GM19240 (cell line): ENCODE measurements around the gene PKHD1.

ENCODE experiments used
- DNase-seq: peaks from one replicate; pipeline ENCODE4 v3.0.0; 2011; ENCODE audit warnings: low spot score; ENCODE audit not compliant: insufficient read length

The PKHD1 gene

DNA sequence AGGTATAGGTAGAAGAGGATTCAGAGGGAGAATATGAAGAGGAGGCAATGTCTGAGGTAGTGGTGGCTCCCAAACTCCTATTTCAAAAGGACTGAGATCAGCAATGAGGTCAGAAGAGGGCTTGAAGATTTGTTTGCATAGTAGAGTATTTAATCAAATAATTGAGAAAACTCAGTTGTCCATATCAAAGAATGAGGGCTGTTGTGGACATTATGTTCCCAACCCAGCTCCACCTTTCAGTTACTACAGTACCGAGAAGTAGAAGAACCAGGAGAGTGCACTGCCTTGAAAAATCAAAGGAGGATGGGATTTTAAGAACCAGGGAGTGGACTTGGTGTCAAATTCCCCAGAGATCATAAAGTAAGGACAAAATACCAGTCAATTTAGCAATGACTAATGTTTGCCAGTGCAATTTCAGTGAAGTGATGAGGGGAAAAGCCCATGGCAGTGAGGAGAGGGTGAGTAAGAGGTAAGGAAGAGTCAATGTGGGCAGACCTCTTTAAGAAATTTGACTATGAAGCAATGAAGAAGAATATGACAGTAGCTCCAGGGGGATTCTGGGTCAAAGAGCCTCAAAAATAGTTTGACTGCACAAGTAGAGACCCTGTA, 382.4 kb downstream of the PKHD1 start:
- no peak for DNase-seq

DNA sequence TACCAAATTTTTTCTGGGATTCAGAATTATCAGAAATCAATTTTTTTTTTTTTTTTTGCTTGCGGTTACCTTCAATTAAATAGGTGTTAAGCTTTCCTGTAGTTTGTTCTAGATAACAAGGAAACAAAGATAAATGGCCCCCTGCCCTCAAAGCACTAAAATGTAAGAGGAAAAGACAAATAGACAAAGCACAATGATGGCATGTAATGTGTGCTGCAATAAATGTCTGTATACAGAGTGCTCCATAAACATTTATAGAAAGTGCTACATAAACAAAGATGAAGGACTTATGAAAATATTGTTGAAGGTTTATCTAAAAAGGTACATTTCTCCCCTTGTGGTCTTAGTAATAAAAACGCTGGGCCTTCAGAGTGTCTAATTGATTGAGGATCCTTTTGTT, 384.6 kb downstream of the PKHD1 start:
- no peak for DNase-seq

DNA sequence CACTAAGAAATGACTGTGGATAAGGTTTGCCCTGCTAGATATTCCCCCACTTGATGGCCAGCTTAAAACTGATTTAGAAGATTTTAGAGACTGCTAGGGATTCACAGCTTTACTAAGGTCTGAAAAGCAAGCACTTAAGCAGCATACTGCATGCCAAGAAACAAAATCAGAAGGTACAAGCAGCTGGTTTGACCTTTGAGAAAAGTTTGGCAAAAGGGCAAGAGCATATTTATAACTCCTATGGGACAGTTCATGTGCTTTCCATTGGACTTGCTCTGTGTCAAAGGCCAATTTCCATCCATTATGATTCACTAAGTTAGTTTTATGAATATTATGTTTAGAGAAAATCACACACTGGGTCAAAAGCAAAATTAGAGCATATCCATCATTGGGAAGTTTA, 402.8 kb downstream of the PKHD1 start:
- DNase-seq, result no peak

DNA sequence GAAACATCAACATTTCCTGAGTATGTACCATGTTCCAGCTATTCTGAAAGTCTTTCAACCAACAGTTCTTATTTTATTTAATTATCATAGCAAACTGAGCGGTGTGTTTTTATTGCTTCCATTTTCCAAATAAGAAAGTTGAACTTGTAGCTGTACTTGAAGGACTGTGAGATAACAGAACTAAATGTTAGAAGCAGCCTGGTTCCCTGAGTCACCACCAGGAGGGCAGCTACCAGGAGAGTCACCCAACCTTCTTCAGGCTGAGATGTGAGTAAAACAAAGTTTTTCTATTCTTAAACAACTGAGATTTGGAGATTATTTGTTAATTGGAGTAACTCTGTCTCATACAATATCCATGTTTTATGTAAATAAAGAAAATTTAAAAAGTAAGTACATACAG, 403.4 kb downstream of the PKHD1 start:
- no peak for DNase-seq

DNA sequence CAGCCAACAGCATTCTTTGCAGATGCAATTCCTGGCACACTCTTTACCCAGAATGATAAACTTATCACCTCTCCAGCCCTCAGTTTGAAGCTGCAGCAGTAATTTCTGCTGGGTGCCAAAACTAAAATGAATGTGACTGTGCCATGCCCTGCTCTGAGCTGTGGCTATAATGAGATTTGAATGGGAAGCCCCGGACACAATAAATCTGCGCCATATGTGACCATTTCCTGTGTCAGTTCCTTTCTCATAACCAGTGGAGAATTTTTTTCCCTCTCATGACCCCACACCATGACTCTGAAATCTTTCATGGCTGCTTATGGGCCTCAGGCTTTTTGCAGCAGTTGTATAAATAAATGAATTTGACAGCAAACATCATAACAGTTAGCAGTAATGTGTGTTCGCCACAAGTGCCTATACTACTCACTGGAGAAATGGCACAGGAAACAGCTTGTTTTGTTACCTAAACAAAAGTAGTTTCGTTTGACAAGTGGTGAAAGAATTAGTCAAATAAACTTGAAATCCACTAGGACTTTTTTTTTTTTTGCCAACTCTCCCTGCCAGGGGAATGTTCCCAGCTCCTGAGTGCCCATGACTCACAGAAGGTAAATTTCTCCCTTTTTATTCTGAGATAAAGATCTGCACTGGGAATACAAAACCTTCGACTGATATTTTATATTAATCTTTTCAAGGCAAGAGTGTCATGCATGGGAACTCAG, 408.4 kb downstream of the PKHD1 start:
- DNase-seq, result no peak

DNA sequence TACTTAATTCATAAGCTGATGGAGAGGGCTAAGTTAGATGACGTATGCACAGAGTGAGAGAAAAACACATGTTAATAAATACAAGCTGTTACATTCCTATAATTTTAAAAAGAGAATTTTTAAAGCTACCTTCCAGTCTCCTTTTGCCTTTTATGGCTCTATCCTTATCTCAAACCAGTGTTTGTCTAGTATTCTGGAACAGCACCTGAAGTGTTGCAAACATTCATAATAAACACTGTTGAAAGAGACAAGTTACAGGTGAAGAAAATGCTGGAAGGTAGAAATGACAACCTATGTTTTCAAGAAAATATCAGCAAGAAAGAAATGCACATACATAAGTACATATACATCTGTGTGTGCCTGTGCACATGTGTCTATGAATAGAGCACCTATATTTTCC, 409.1 kb downstream of the PKHD1 start:
- no peak for DNase-seq

DNA sequence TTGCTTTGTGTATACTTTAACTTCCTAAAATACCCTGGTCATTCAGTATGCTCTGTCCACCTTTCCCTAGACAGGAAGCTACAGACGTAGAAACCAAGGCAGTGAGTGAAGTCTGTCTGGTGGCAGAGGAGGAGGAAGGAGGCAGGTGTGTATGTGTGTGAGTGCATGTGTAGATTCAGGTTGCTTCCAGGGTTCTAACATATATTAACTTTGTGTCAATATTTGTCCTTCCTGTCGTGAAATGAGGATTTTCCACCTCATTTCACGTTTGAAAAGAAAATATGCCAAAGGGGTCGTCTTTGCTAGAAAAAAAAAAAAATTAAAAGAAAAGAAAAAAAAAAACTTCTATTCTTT, 411.5 kb downstream of the PKHD1 start:
- no peak for DNase-seq

DNA sequence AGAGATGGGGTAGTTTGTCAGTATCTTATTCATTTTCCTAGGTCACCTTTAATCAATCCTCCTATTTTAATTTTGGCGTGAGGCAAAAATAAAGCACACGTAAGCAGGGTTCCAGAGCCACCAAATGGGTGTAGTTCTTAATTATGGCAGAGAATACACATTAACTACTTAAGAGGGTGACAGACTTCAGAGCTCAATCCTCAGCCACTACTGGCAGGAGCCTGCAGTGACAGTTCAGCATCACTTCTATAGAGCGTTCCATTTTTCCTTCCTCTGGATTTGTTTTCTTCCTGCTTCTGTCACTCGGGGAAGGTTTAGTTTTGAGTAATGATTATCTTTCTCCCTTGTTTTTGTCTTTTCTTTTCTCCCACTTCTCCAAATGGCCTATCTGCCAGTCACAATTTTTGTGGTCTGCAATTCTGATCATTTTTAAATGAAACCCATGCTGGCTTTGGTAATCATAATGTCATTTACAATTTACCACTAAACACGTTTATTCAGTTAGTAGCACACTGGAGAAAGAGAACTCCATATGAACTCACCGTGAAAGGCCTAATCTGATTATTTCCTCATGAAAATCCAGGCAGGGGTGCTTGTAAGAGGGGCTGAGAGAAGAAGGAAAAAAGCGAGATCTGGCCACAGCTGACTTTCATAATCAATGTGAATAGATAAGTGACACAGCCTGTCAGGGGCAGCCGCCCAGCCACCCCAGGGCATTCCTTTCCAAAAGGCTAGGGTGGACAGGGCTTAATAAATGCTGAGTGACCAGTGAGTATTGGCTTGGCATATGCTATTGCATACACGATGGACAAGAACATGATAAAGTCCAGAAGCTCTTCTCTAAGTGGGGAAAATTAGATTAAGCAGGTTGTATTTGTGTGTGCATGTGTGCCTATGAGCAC, 412.1 kb downstream of the PKHD1 start:
- DNase-seq, result no peak

DNA sequence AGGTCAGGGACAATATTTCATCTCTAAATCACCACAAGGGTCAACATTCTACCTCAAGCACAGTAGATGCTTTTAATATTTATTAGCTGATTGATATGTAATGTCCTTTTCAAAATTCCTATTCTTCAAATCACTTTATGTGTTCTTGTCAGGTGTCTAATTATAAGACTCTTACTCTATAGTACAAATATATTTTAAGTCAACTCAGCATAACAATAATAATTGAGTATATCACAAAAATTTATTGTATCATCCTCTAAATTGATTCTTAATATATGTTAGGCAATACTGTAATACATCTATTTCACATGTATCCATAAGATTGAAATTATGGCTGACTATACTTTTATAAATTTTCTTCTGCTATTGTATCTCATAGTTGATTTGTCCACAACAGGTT, 423.9 kb downstream of the PKHD1 start:
- DNase-seq, result no peak

DNA sequence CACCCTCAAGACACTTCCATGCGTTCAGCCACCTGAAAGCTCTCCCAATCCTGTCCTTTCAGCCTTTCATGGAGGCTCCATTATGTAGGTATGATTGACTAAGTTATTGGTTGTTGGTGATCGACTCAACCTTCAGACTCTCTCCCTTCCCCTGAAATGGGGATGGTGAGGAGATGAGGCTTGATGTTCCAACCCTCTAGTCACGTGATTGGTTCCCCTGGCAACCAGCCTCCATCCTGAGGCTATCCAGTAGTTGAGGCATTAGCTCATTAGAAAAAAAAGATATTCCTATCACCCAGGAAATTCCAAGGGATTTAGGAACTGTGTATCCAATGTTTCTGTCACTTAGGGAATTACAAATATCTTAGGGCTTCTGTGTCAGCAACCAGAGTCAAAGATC, 426.6 kb downstream of the PKHD1 start:
- no peak for DNase-seq

DNA sequence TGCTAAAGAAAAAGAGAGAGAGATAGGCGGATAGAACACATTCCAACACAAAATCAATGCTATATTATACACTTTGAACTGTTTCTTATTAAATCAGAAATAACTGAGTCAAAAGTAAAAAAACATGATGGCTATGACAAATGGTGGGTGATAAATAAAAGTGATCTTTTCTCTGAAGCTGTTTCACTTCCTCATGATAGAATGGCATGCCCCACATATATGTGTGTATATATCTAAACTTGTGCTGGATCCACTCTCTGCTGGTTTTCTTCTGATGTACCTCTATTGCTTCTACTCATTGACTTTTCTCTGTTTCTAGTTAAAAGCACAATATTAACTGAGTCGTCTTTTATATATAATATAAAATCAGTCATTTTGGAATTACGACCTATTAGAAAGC, 429.9 kb downstream of the PKHD1 start:
- DNase-seq, result no peak

DNA sequence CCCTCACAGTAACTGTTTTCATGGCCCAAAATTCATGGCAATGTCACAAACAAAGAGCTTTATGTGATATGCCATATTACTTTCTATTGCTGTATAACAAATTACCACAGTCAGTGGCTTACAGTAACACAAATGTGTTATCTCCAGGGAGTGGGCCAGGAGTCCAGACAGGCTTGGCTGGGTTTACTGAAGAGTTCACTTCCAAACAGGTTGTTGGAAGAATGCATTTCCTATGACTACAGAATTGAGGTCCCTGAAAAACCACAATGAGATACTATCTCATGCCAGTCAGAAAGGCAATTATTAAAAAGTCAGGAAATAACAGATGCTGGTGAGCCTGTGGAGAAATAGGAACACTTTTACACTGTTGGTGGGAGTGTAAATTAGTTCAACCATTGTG, 431.9 kb downstream of the PKHD1 start:
- DNase-seq, result no peak

DNA sequence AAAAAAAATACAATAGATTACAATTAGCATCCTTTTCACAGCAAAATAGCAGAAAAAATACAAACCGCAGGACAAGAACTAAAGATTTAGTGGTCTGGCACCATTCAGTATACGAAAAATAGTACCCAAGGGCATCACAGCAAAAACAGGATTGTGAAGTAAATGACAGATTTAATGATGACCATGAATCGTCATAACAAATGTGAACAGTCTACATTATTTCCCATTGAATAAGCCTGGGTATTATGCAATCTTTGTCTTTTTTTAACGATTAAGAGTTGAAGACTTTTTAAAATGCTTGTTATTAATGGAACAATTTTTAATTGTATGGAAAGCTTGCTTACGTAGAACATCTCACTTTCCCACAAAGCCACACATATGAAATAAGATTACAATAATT, 432.8 kb downstream of the PKHD1 start:
- no peak for DNase-seq

DNA sequence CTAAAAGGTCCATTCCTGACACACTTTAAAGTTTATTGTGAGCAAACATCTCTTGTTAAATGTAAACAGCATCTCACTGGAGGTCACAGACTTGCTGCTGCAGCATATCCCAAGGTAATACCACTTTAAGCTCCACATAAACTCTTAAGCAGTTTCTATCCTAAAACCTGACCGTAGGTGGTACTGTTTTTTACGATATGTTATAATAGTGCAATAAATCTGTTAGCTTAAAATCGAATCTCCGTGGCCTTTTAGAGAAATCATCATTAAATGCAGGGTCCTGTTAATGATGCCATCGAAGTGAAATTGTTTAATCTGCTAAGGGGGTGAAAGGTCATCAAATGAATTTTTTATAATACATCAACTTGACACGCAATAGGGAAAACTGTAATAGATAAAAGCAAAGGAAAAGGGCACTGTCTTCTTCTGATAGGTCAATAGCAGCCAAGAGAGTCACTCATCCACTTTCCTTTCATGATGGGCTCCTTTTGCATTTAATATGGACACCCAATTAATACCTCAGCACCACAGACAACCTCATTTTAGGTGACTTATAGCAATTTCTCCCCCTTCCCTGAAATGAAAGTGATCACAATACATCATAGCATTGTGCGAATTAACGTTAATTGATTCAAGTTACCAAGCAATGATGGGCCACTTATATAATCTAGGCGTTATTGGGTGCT, 436.1 kb downstream of the PKHD1 start:
- DNase-seq, result no peak

DNA sequence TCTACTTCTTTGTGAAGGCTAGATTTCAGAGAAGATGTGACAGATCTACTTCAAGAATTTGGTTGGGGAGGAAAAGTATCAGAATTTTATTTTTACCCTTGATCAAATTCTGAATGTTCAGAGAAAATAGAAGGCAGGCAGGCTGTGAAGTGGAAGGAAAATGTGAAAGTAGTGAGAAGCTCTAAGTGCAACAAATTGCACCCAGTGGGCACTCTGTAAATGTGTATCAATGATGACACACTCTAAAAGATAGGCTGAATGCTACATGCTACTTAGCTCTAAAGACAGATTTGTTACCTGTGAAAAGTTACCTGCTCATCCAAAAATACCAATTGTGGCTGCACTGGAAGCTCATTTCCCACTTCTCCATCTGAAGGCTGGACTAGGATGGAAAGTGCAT, 438.6 kb downstream of the PKHD1 start:
- no peak for DNase-seq

DNA sequence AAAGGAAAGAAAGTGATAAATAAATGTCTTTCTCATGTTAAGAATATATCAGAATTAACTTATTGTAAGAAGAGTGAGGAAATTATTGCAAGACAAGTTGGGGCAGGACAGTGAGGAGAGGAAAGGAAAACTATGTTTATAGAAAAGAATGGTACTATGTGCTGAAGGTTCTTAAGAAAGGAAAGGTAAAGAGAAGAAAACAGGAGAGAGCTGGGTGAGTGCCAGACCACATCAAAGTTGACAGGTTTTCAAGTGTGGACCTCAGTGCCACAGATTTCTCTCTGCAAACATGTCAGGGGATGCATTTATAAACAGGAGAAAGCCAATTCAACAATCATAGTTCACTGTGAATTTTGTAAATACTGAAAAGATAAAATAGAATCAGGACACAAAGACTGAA, 439.2 kb downstream of the PKHD1 start:
- DNase-seq, result no peak

DNA sequence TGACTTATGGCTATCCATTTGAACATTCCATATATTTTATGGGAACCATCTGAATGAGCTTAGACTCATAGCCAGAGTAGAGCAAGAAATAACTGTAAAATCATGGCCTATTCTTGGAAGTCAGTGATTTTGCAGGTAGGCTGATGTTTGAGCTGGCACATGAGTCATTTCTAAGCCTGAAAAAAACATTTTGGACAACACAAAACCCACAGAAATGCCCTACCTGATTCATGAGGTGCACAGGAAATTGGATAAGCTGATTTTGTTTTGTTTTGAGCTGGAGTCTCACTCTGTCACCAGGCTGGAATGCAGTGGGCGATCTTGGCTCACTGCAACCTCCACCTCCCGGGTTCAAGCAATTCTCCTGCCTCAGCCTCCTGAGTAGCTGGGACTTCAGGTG, 443.0 kb downstream of the PKHD1 start:
- DNase-seq, result no peak

DNA sequence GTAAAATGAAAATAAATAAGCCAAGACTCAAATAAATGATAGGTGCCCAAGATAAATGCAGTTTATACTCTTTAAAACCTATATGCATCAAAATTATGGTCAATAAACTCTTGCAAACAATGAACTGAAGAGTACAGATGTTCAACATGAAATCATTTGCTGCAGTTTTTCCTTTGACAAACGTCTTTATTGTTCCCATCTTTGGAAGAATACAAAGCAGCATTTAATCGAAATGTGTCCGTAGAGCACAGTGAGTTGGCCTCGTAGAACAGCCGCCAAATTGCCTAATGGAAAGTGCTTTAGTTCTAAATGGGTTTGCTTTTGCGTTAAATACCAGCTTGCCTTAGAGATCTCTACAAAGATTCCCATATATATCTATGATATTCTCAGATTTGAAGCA, 447.4 kb downstream of the PKHD1 start:
- no peak for DNase-seq

DNA sequence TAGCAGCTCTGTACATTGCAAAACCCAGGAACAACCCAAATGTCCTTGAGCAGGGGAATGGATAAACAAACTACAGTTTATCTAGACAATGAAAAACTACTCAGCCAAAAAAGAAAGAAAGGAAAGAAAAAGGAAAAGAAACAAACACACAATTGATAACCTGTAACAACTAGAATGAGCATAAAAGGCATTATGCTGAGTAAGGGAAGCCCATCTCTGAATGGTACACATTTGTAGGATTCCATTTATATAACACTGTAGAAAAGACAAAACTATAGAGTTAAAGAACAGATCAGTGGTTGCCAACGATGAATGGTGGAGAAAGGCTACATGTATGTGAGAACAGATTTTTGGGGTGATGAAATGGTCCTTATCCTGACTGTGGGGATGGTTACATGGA, 454.0 kb downstream of the PKHD1 start:
- DNase-seq, result no peak

DNA sequence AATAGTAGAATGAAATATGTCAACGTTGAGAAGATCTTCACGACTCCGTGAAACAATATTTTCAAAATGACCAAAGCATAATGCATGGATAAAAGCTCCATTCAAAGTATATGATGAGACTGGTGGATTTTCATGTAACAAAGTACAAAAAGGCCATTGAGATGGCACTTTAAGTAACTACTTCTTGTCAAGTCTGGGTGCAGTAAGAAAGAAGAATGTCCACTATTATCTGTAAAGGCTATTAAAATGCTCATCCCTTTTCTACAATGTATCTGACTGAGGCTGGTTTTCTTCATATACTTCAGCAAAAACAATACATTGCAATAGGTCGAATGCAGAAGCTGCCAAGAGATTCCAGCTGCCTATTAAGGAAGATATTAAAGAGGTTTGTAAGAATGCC, 457.4 kb downstream of the PKHD1 start:
- DNase-seq, result no peak

DNA sequence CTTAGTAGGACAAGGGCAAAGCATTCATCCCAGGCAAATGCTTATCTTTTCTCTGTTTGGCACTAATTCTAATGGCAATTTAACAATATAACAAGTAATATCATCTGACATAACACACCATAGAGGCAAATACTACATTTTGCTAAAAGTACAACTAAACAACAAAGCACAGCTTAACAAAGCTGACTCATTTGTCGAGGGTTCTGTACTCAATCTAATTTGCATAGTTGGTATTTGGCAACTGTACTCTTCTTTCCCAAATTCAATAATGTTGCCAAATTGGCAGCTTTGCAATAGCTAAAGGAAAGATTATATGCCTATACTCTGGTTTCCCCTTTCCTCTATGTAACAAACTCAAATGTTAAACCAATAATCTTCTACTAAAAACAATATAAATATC, 461.0 kb downstream of the PKHD1 start:
- DNase-seq, result no peak

DNA sequence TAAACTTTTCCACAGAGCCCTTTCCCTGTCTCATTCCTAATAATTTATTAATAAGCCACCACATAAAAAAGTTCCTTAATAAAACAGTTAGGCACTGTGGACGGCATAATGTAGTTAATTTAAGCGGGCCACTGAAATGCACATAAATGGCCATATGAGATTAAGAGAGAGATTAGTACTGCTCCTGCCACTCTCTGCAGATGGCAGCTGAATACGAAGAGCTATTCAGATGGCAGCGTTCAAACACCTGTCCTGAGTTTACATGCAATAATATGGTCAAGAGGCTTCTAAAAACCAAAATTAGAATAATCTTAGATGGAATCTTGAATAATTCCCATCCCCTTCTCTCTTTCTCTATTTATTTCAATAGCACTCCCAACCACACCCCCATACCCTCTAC, 461.8 kb downstream of the PKHD1 start:
- no peak for DNase-seq
